Measurements from ENCODE around the gene CFAP54.
"Not testable (repeated sequence)": the region's sequence is repeated elsewhere in the genome, so short reads cannot be mapped to it uniquely, and the experiment has no call there.

CFAP54 gene

GRCh38 chr12:96514328-96514727 is 25.0 kb downstream of the CFAP54 start:
- DNase-seq = no peak

- DNase-seq = peak; percentile 27
Measured at GRCh38 chr12:96516472-96517430, 27.4 kb downstream of the CFAP54 start.

- DNase-seq = no peak
Measured at GRCh38 chr12:96520767-96521166, 31.4 kb downstream of the CFAP54 start.

GRCh38 chr12:96521895-96522682 is 32.7 kb downstream of the CFAP54 start:
- no peak for DNase-seq

GRCh38 chr12:96522690-96523089 is 33.3 kb downstream of the CFAP54 start:
- no peak for DNase-seq

- no peak for DNase-seq
Measured at GRCh38 chr12:96526110-96526509, 36.7 kb downstream of the CFAP54 start.

- DNase-seq = no peak
Measured at GRCh38 chr12:96529912-96530311, 40.5 kb downstream of the CFAP54 start.

- no peak for DNase-seq
Measured at GRCh38 chr12:96534339-96534738, 45.0 kb downstream of the CFAP54 start.

GRCh38 chr12:96548384-96548783 is 59.0 kb downstream of the CFAP54 start:
- no peak for DNase-seq

GRCh38 chr12:96549341-96549740 is 60.0 kb downstream of the CFAP54 start:
- no peak for DNase-seq

- DNase-seq = no peak
Measured at GRCh38 chr12:96570579-96570978, 81.2 kb downstream of the CFAP54 start.

GRCh38 chr12:96571101-96571862 is 81.9 kb downstream of the CFAP54 start:
- DNase-seq = no peak

GRCh38 chr12:96578526-96579125 is 89.2 kb downstream of the CFAP54 start:
- DNase-seq = peak; percentile 92

GRCh38 chr12:96585977-96586376 is 96.6 kb downstream of the CFAP54 start:
- no peak for DNase-seq

- no peak for DNase-seq
Measured at GRCh38 chr12:96587691-96588090, 98.3 kb downstream of the CFAP54 start.

GRCh38 chr12:96590970-96591369 is 101.6 kb downstream of the CFAP54 start:
- no peak for DNase-seq

- not testable (repeated sequence) for DNase-seq
Measured at GRCh38 chr12:96604374-96604773, 115.0 kb downstream of the CFAP54 start.

- DNase-seq = no peak
Measured at GRCh38 chr12:96605684-96606083, 116.3 kb downstream of the CFAP54 start.

GRCh38 chr12:96606134-96606533 is 116.8 kb downstream of the CFAP54 start:
- DNase-seq = no peak

- DNase-seq = no peak
Measured at GRCh38 chr12:96606644-96607043, 117.3 kb downstream of the CFAP54 start.

- no peak for DNase-seq
Measured at GRCh38 chr12:96617178-96617577, 127.8 kb downstream of the CFAP54 start.

- no peak for DNase-seq
Measured at GRCh38 chr12:96623155-96623554, 133.8 kb downstream of the CFAP54 start.
